Fibroblast of lung (primary cell): ENCODE measurements around the gene POMT1. TPM values are rescaled to one million over a fixed set of nuclear protein-coding genes. Genes with fewer than 3 reads are reported as not detected.

Source experiments
- DNase-seq, 2 donors: peaks; one replicate each; pipeline versions ENCODE4 v3.0.0 to v3.0.0-alpha.2; 2010; ENCODE audit warnings: low read depth in 2 of 2
- H2AFZ ChIP-seq: 2 replicates; pipeline ENCODE4 v1.5.1; 2012; ENCODE audit warnings: low read length, control low read depth, inconsistent platforms
- H3K27ac ChIP-seq: 2 replicates; pipeline ENCODE4 v1.5.1; 2011; ENCODE audit warnings: low read length, control low read depth; ENCODE audit not compliant: insufficient read depth
- H3K27me3 ChIP-seq: 2 replicates; pipeline ENCODE4 v1.5.1; 2011; ENCODE audit warnings: mild to moderate bottlenecking, low read length; ENCODE audit not compliant: control insufficient read depth, insufficient read depth
- H3K36me3 ChIP-seq: 2 replicates; pipeline ENCODE4 v1.5.1; 2011; ENCODE audit warnings: low read length; ENCODE audit not compliant: control insufficient read depth, insufficient read depth
- H3K4me1 ChIP-seq: 2 replicates; pipeline ENCODE4 v1.5.1; 2011; ENCODE audit warnings: low read length; ENCODE audit not compliant: control insufficient read depth, insufficient read depth; ENCODE audit errors: extremely low read depth
- H3K4me2 ChIP-seq: 2 replicates; pipeline ENCODE4 v1.5.1; 2011; ENCODE audit warnings: low read length, control low read depth; ENCODE audit not compliant: insufficient read depth; ENCODE audit errors: extremely low read depth
- H3K4me3 ChIP-seq, 4 experiments: fragments of 200-600 bp in 1 of 4; sonication (generic) in 1 of 4; replicated peaks in 1 of 4; 2 replicates each; pipeline ENCODE4 v1.5.1; 2011 to 2016; ENCODE audit warnings: low read length in 4 of 4, low read depth in 3 of 4, mild to moderate bottlenecking in 3 of 4, control low read depth in 2 of 4, inconsistent platforms in 1 of 4, mixed read lengths in 1 of 4; ENCODE audit not compliant: insufficient read depth in 1 of 4; ENCODE audit errors: control extremely low read depth in 1 of 4
- H3K79me2 ChIP-seq: 2 replicates; pipeline ENCODE4 v1.5.1; 2012; ENCODE audit warnings: mild to moderate bottlenecking, low read length, inconsistent platforms; ENCODE audit not compliant: control insufficient read depth, insufficient read depth
- H3K9ac ChIP-seq: 2 replicates; pipeline ENCODE4 v1.5.1; 2011; ENCODE audit warnings: mild to moderate bottlenecking, low read length, control low read depth; ENCODE audit not compliant: insufficient read depth
- H3K9me3 ChIP-seq: 2 replicates; pipeline ENCODE4 v1.5.1; 2012; ENCODE audit warnings: low read depth, low read length; ENCODE audit not compliant: control insufficient read depth, insufficient read depth
- H4K20me1 ChIP-seq: 2 replicates; pipeline ENCODE4 v1.5.1; 2011; ENCODE audit warnings: low read length; ENCODE audit not compliant: control insufficient read depth, insufficient read depth; ENCODE audit errors: extremely low read depth
- EZH2 ChIP-seq: IDR thresholded peaks from 2 replicates; pipeline ENCODE4 v1.5.1; 2012; ENCODE audit warnings: low read length, control low read depth, mild to moderate bottlenecking; ENCODE audit errors: missing control alignments
- polyA plus RNA-seq, 2 donors: library from polyadenylated mRNA; depleted of rRNA in 1 of 2; stranded (reverse) in 1 of 2; unstranded in 1 of 2; fragments of >200 nt; gene quantifications; 2 replicates each; pipeline ENCODE4 v1.2.1, GENCODE V29; 2011 to 2012; ENCODE audit warnings: missing spikeins in 1 of 2
- total RNA-seq: library from RNA; depleted of rRNA; stranded (reverse); fragments of >200 nt; gene quantifications from 2 replicates; pipeline ENCODE4 v1.2.1, GENCODE V29; 2014
- TF ChIP-seq, protein P1 (sequence below), 2 donors: IDR thresholded peaks in 1 of 2; conservative IDR thresholded peaks in 1 of 2; 1 replicate in 1 of 2; 2 replicates in 1 of 2; pipeline ENCODE4 v1.5.1; 2011 to 2012; ENCODE audit warnings: low read length in 2 of 2, control low read depth in 1 of 2, inconsistent platforms in 1 of 2, low read depth in 1 of 2, mild to moderate bottlenecking in 1 of 2

POMT1 gene
- total and polyA plus RNA-seq, 2 donors (not counting 1 experiment from before 2014, with no cell fraction given), result 17.7 to 36.7 TPM

DNA sequence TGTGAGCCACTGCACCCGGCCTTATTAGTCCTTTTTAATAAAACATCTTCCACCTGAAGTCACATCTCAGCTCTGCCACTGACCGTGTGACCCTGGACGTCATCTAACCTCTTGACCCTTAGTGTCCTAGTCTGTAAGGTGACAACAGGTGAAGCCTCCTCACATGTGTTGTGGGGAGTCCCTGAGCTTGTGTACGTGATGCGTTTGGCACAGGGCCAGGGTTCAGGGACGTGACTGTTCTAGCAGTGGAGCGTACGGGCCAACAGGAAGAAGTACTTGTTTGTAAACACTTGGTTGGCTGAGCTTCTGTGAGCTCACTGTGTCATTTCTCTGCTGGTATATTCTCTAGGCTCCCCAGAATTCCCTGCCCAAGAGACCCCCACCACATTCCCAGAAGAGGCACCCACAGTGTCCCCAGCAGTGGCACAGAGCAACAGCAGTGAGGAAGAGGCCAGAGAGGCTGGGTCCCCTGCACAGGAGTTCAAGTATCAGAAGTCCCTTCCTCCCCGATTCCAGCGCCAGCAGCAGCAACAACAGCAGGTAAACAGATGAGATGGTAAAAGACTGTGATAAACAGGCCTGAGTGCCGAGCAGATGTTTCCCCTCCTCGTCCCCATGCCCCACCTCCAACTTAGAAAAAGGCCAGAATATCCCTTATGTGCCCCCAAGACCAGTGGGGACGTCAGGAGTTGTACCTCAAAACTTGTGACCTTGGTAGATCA lies 35.3 kb upstream of the POMT1 start:
- no peak for DNase-seq
- TF ChIP-seq EZH2, result no peak
- TF ChIP-seq, protein P1, sequence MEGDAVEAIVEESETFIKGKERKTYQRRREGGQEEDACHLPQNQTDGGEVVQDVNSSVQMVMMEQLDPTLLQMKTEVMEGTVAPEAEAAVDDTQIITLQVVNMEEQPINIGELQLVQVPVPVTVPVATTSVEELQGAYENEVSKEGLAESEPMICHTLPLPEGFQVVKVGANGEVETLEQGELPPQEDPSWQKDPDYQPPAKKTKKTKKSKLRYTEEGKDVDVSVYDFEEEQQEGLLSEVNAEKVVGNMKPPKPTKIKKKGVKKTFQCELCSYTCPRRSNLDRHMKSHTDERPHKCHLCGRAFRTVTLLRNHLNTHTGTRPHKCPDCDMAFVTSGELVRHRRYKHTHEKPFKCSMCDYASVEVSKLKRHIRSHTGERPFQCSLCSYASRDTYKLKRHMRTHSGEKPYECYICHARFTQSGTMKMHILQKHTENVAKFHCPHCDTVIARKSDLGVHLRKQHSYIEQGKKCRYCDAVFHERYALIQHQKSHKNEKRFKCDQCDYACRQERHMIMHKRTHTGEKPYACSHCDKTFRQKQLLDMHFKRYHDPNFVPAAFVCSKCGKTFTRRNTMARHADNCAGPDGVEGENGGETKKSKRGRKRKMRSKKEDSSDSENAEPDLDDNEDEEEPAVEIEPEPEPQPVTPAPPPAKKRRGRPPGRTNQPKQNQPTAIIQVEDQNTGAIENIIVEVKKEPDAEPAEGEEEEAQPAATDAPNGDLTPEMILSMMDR (conservative IDR thresholded peaks at IDR 0.05 in 1 of 2, IDR thresholded peaks at IDR 0.05 in 1 of 2; ENCODE audit: low read depth in 1 of 2, low read length in 2 of 2), result no peak
- H3K4me2 ChIP-seq, result no peak overlapping the region
- no peak overlapping the region for H3K27ac ChIP-seq
- H3K9me3 ChIP-seq, result no peaks in the 10 kb centered on the region
- H4K20me1 ChIP-seq, result no peaks in the 10 kb centered on the region
- H2AFZ ChIP-seq, result no peak overlapping the region
- peaks cover 25% of the 10 kb centered on the region for H3K79me2 ChIP-seq
- H3K4me1 ChIP-seq, result no peaks in the 10 kb centered on the region
- no peaks in the 10 kb centered on the region for H3K27me3 ChIP-seq
- no peak overlapping the region for H3K9ac ChIP-seq
- no peak overlapping the region for H3K4me3 ChIP-seq
- H3K36me3 ChIP-seq, result peaks cover 26% of the 10 kb centered on the region

DNA sequence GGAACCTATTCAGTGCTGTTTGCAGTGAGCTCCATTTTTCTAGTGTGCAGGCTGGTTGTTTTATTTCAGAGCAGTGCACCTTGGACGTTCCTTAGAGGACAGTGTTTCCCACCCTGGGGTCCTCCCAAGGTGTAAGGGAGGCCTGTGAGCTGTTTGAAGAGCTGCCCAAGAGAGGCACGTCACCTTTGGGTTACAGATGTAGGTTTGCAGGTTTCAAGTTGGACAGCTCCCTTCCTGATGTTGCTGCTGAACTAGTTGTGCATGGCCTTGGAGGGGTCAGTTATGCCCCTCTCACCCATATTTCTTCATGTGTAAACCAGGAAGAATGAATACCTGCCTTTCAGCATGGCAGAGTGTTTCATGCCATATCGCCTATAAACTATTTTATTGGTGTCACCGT lies 34.7 kb upstream of the POMT1 start:
- no peaks in the 10 kb centered on the region for H3K9me3 ChIP-seq
- H3K9ac ChIP-seq, result no peak overlapping the region
- H3K27me3 ChIP-seq, result no peaks in the 10 kb centered on the region
- peaks cover 28% of the 10 kb centered on the region for H3K36me3 ChIP-seq
- DNase-seq, result no peak
- H4K20me1 ChIP-seq, result no peaks in the 10 kb centered on the region
- H2AFZ ChIP-seq, result no peak overlapping the region
- H3K4me2 ChIP-seq, result no peak overlapping the region
- no peak for TF ChIP-seq EZH2
- TF ChIP-seq, protein P1 (conservative IDR thresholded peaks at IDR 0.05 in 1 of 2, IDR thresholded peaks at IDR 0.05 in 1 of 2; ENCODE audit: low read depth in 1 of 2, low read length in 2 of 2), result no peak
- no peak overlapping the region for H3K27ac ChIP-seq
- H3K4me3 ChIP-seq, result no peak overlapping the region
- no peaks in the 10 kb centered on the region for H3K4me1 ChIP-seq
- peaks cover 26% of the 10 kb centered on the region for H3K79me2 ChIP-seq

GRCh38 chr9:131469356-131469755 lies 33.4 kb upstream of the POMT1 start:
- H3K27me3 ChIP-seq, result no peaks in the 10 kb centered on the region
- no peak overlapping the region for H3K9ac ChIP-seq
- no peaks in the 10 kb centered on the region for H3K9me3 ChIP-seq
- no peak overlapping the region for H3K4me3 ChIP-seq
- H3K79me2 ChIP-seq, result peaks cover 27% of the 10 kb centered on the region
- H4K20me1 ChIP-seq, result no peaks in the 10 kb centered on the region
- peaks cover 34% of the 10 kb centered on the region for H3K36me3 ChIP-seq
- no peaks in the 10 kb centered on the region for H3K4me1 ChIP-seq
- TF ChIP-seq, protein P1 (conservative IDR thresholded peaks at IDR 0.05 in 1 of 2, IDR thresholded peaks at IDR 0.05 in 1 of 2; ENCODE audit: low read depth in 1 of 2, low read length in 2 of 2), result no peak
- TF ChIP-seq EZH2, result no peak
- no peak overlapping the region for H3K27ac ChIP-seq
- H3K4me2 ChIP-seq, result no peak overlapping the region
- no peak overlapping the region for H2AFZ ChIP-seq
- no peak for DNase-seq
